ENCODE results near the gene FXYD5. TPM values are rescaled to one million over a fixed set of nuclear protein-coding genes. Genes with fewer than 3 reads are reported as not detected.
A peak's percentile ranks its signal among the peaks of the same experiment; 100 is the strongest.

FXYD5 gene, protein sequence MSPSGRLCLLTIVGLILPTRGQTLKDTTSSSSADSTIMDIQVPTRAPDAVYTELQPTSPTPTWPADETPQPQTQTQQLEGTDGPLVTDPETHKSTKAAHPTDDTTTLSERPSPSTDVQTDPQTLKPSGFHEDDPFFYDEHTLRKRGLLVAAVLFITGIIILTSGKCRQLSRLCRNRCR
- 137 and 181 TPM in 2 replicates for total RNA-seq (2021)
- percentile 81 among the genes with signal in this experiment for Bru-seq, nascent RNA
- percentile 78 among the genes with signal in this experiment for BruChase-seq, experiment 1, labeled RNA remaining after a 2-hour chase
- percentile 76 among the genes with signal in this experiment for BruChase-seq, experiment 2, labeled RNA remaining after a 6-hour chase
- long read RNA-seq, transcript FXYD5-207 (9 exons, 898 nt) = minor isoform, 14 of 188 reads
- long read RNA-seq, transcript FXYD5-204 (9 exons, 872 nt) = major isoform, 127 of 188 reads
- long read RNA-seq, transcript FXYD5-201 (8 exons, 1,580 nt) = minor isoform, 20 of 188 reads
- long read RNA-seq, partial matches to known transcripts = 8 of 188 reads
- long read RNA-seq, other reads (novel, unspliced or antisense) = 19 of 188 reads

DNA sequence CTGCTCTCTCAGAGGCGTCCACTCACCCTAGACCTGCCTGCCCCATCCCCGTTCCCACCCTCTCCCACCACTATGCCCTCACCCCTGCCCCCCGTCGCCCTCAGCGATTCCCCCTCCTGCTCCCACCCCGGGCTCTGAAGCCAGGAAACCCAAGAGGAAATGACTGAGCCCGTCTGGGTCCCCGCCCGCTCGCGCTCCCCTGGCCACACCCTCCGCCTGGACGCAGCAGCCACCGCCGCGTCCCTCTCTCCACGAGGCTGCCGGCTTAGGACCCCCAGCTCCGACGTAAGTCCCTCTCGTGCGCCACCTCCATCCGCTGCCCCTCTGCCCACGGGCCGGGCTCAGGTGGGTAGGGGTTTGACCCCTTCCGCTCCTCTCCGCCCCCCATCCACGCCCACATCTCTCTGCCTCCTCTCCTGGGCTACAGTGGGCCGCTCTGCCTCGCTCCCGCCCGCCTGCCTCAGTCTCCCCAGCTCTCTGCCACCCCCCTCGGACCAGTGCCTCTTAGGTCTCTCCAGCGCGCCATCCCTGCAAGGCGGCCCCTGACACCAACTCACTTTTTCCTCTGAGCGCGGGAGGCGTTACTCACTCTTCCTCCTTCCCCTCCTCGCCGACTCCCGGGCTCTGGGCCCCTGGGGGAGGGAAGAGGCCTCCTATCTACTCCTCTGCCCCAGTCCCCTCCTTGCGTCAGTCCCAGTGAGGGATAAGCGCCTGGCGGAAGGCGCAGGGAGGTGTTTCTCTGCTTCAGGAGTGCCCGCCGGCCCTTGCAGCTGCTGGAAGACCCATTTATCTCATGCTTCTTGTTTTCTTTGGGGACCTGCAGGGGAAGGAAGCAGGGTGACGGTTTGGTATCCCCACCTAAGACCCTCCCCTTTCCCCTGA is at the start of gene FXYD5:
Gene FXYD5, plus strand, starts transcription at position 211 of the 882 bp plus-strand sequence. CDS start 816 bp downstream, outside the sequence.
- ChIA-PET CTCF (interaction anchor here (0.6 to 0.7 kb wide), 3 partner anchors 9 to 207 kb away, joined by 3 to 9 read pairs (median 5); no protein-coding TSS in a partner anchor), POLR2A (ENCODE audit: unreplicated experiment) (interaction anchor here (0.6 to 1.0 kb wide), 2 partner anchors 14 to 894 kb away, joined by 3 to 13 read pairs; no protein-coding TSS in a partner anchor)
- Histone ChIP-seq H3K4me3 (peak within 1 kb of the TSS; percentile 71), H3F3A (ENCODE audit: insufficient read depth, low read depth) (peaks cover 21% of the 10 kb centered on the region), H2AFZ (peak within 1 kb of the TSS; percentile 83), H3K79me2 (ENCODE audit: low read depth) (peaks cover 62% of the 10 kb centered on the region), H3K36me3 (ENCODE audit: low read depth) (peaks cover 28% of the 10 kb centered on the region), H3K4me2 (peak within 1 kb of the TSS; percentile 95), H3K9me3 (ENCODE audit: insufficient read depth, low read depth) (no peaks in the 10 kb centered on the region), H3K27me3 (ENCODE audit: insufficient read depth, low read depth) (no peaks in the 10 kb centered on the region), H3K9me2 (ENCODE audit: insufficient read depth) (no peaks in the 10 kb centered on the region), H3K27ac (peak within 1 kb of the TSS; percentile 66), H4K20me1 (ENCODE audit: insufficient read depth) (0 out of 2 replicates have a peak, but pooled peaks cover 9% of the 10 kb centered on the region), H3K4me1 (replicated peaks; ENCODE audit: insufficient read depth) (peaks cover 32% of the 10 kb centered on the region)
- BruUV-seq (replicated peaks) = no TSS peak
- peak; percentile 63 to 65 for DNase-seq
- TF ChIP-seq EZH2 (IDR thresholded peaks at IDR 0.05; ENCODE audit: low read depth) = no peak
- intact Hi-C loops (cut with micrococcal nuclease; ENCODE audit: unreplicated experiment) = loop anchor here (1.0 kb wide), 1 partner anchor 94 kb away; no protein-coding TSS in a partner anchor

DNA sequence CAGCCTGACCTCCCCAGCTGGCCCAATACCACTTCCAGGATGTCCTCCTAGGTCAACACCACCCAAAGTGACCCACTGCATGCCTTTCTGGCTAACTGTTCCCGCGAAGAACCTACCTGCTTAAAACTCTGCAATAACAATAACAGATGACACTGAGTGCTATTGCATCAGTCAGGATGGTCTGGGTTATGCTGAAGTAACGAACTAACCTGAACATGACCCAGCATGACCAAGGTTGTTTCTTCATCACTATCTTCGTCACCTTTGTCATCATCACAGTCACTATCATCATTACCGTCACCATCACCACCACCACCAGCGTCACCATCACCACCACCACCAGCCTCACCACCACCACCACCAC is 49.5 kb upstream of the FXYD5 start:
- no peak for DNase-seq
- Histone ChIP-seq H2AFZ (no peak overlapping the region), H3K27me3 (ENCODE audit: insufficient read depth, low read depth) (no peaks in the 10 kb centered on the region), H3K4me3 (no peak overlapping the region), H3K9me3 (ENCODE audit: insufficient read depth, low read depth) (no peaks in the 10 kb centered on the region), H3K79me2 (ENCODE audit: low read depth) (no peaks in the 10 kb centered on the region), H3K4me1 (replicated peaks; ENCODE audit: insufficient read depth) (peaks cover 18% of the 10 kb centered on the region), H3K4me2 (no peak overlapping the region), H3K27ac (no peak overlapping the region), H3F3A (ENCODE audit: insufficient read depth, low read depth) (peaks cover 23% of the 10 kb centered on the region; the same call in 1 of the 2 replicates), H3K36me3 (ENCODE audit: low read depth) (no peaks in the 10 kb centered on the region), H4K20me1 (ENCODE audit: insufficient read depth) (no peaks in the 10 kb centered on the region), H3K9me2 (ENCODE audit: insufficient read depth) (no peaks in the 10 kb centered on the region)
- POLR2A ChIA-PET (ENCODE audit: unreplicated experiment) = no interaction called here
- intact Hi-C loops (cut with micrococcal nuclease; ENCODE audit: unreplicated experiment) = no loop called here
- TF ChIP-seq, protein P1, sequence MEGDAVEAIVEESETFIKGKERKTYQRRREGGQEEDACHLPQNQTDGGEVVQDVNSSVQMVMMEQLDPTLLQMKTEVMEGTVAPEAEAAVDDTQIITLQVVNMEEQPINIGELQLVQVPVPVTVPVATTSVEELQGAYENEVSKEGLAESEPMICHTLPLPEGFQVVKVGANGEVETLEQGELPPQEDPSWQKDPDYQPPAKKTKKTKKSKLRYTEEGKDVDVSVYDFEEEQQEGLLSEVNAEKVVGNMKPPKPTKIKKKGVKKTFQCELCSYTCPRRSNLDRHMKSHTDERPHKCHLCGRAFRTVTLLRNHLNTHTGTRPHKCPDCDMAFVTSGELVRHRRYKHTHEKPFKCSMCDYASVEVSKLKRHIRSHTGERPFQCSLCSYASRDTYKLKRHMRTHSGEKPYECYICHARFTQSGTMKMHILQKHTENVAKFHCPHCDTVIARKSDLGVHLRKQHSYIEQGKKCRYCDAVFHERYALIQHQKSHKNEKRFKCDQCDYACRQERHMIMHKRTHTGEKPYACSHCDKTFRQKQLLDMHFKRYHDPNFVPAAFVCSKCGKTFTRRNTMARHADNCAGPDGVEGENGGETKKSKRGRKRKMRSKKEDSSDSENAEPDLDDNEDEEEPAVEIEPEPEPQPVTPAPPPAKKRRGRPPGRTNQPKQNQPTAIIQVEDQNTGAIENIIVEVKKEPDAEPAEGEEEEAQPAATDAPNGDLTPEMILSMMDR (conservative IDR thresholded peaks at IDR 0.05) = no peak
- no TSS peak for BruUV-seq (replicated peaks)
- CTCF ChIA-PET = no interaction called here

DNA sequence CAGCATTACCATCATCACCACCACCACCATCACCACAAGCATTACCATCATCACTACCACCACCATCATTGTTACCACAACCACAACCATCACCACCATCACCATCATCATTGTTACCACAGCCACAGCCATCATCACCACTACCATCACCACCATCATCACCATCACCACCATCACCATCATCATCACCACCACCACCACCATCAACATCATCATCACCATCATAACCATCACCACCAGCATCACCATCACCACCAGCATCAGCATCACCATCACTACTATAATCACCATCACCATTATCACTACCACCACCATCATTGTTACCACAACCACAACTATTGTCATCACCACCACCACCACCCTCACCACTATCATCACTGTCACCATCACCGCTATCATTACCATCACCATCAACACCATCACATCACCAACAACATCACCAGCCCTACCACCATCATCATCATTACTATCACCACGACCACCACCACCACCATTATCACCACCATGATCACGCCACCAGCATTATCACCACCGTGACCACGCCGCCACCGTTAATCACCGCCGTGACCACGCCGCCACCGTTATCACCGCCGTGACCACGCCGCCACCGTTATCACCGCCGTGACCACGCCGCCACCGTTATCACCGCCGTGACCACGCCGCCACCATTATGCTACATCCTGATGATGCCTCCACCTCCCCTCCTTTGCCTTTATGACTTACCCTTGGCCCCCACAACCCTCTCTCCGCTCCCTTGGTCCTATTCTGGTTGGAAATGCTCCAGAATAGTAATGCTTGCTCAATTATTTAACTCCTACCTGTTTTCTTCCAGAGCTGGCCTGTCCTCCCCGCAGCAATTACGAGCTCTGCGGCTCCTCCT is 48.9 kb upstream of the FXYD5 start:
- CTCF ChIA-PET = no interaction called here
- TF ChIP-seq, protein P1 (conservative IDR thresholded peaks at IDR 0.05) = no peak
- no peak for TF ChIP-seq EZH2 (IDR thresholded peaks at IDR 0.05; ENCODE audit: low read depth)

More for the DNA sequence above, 48.9 kb upstream of the FXYD5 start:
- intact Hi-C loops (cut with micrococcal nuclease; ENCODE audit: unreplicated experiment) = no loop called here
- Histone ChIP-seq H3K36me3 (ENCODE audit: low read depth) (no peaks in the 10 kb centered on the region), H3K4me2 (no peak overlapping the region), H3K79me2 (ENCODE audit: low read depth) (no peaks in the 10 kb centered on the region), H3K4me3 (no peak overlapping the region), H3F3A (ENCODE audit: insufficient read depth, low read depth) (peaks cover 23% of the 10 kb centered on the region), H3K4me1 (replicated peaks; ENCODE audit: insufficient read depth) (peaks cover 18% of the 10 kb centered on the region), H3K9me2 (ENCODE audit: insufficient read depth) (no peaks in the 10 kb centered on the region), H3K27me3 (ENCODE audit: insufficient read depth, low read depth) (no peaks in the 10 kb centered on the region), H3K9me3 (ENCODE audit: insufficient read depth, low read depth) (no peaks in the 10 kb centered on the region), H4K20me1 (ENCODE audit: insufficient read depth) (no peaks in the 10 kb centered on the region), H3K27ac (no peak overlapping the region), H2AFZ (no peak overlapping the region)
- POLR2A ChIA-PET (ENCODE audit: unreplicated experiment) = no interaction called here
- no TSS peak for BruUV-seq (replicated peaks)
- DNase-seq = no peak

Data from PC-9 (cell line).